Adipose tissue (tissue), 3 donors: ENCODE results near the gene LYRM7. TPM values are rescaled to one million over a fixed set of nuclear protein-coding genes. Genes with fewer than 3 reads are reported as not detected.

Experiments used
- H3K27ac ChIP-seq: one replicate; pipeline ENCODE4 v1.5.1; 2013; ENCODE audit warnings: low read depth, low read length
- WGBS, 3 donors: extraction: QIAGEN DNeasy Blood & Tissue Kit; methylation state at CpG; one replicate each; pipeline ENCODE4 v1.1.7; 2013; 5-methylcytosine and 5-hydroxymethylcytosine counted together
- polyA plus RNA-seq, 3 donors: library from polyadenylated mRNA; stranded (reverse); fragments of 200-250 nt; gene quantifications; one replicate each; pipeline ENCODE4 v1.2.3, GENCODE V29; 2013
- donor health status: healthy with polysubstance abuse.
- donor health status: Bipolar disorder and iron deficiency.
- donor health status: healthy.

Gene LYRM7
- polyA plus RNA-seq, 3 donors = 2.0 to 6.6 (median 4.6) TPM

DNA sequence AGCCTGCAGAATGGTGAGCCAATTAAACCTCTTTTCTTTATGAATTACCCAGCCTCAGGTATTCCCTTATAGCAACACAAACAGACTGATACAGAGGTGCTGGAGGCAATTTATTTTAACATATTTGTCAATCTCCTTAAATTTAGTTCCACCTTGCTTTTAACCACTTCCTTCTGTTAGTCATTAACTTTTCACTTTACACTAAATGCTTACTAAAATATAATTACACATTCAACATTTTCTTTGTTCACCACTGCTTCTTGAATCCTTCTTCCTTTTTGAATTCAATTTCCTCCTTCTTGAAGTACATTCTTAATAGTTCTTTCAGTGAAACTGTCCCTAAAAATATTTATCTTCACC is 39.4 kb downstream of the LYRM7 start:
- no peak overlapping the region for H3K27ac ChIP-seq

DNA sequence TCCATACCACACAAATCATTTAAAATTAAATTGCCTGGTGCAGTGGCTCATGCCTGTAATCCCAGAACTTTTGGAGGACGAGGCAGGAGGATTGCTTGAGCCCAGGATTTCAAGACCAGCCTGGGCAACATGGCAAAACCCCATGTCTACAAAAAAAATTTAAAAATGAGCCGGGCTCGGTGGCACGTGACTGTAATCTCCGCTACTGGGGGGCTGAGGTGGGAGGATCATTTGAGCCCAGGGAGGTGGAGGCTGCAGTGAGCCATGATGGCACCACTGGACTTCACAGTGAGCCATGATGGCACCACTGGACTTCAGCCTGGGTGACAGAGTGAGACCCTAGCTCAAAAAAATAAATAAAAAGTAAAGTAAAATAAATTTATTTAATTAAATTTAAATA is 40.9 kb downstream of the LYRM7 start:
- H3K27ac ChIP-seq = no peak overlapping the region
- 93 to 96% (median 94%) methylated on average over 5 of the region's 5 CpGs for WGBS, 3 donors

DNA sequence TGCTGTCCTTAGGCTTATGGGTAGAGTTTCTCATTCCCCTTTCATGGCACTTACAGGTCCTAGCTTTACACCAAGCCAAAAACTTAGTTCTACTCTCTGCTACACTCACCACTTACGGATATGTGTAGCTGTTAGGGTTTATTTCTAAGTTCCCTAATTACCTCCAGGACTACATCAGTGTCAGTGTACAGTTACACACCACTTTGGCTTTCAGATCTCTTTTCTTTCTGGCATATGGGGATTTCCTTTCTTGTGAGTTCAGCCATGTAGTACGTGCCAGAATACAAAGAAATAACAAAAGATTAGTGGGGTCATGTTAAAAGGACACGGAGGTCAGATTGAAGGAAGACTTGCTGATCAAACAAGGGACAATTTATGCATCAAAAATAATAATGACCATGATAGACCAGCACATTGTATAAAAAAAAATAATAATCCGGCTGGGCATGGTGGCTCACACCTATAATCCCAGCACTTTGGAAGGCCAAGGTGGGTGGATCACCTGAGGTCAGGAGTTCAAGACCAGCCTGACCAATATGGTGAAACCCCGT is 41.8 kb downstream of the LYRM7 start:
- WGBS, 3 donors = 64 to 82% (median 74%) methylated on average over 5 of the region's 5 CpGs
- no peak overlapping the region for H3K27ac ChIP-seq

DNA sequence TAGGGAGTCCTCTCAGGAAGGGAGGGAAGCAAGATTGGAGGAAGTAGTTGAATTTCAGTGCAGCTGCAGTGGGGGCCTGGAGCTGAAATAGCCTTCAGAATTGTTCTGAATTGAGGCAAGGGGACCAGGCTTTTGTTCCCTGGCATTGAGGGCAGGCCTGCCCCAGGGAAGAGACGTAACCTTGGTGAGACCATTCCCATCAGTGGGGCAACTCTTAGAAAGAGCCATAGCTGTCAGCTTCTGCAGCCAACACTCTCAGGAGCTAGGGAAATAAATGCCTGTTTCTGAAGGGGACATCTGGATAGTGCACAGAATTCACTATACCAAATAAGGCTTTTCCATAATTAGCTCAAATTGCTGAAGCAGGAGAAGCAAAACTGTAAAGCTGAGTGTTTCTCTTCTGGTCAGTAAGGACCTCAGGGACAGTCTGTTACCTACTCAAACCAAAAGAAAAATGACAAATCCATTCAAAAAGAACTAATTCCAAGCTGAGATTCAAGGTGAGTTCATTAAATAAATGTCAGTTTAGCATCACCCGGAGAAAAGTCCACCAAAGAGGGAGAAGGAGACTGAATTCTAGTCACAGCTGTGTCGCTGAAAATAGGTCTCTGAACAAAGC is 44.0 kb downstream of the LYRM7 start:
- WGBS, 3 donors = 61 to 72% (median 68%) methylated on average over 3 of the region's 3 CpGs
- H3K27ac ChIP-seq = no peak overlapping the region

DNA sequence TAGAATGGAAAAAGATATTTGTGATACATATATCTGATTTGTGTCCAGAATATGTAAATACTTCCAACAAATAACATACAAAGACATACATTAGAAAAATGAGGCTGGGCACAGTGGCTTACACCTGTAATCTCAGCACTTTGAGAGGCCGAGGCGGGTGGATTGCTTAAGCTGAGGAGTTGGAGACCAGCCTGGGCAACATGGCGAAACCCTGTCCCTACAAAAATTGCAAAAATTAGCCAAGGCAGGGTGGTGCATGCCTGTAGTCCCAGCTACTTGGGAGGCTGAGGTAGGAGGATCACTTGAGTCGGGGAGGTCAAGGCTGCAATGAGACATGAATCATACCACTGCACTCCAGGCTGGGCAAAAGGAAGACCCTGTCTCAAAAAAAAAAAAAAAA is 47.0 kb downstream of the LYRM7 start:
- 78 to 98% (median 89%) methylated on average over 4 of the region's 4 CpGs for WGBS, 3 donors
- H3K27ac ChIP-seq = no peak overlapping the region

DNA sequence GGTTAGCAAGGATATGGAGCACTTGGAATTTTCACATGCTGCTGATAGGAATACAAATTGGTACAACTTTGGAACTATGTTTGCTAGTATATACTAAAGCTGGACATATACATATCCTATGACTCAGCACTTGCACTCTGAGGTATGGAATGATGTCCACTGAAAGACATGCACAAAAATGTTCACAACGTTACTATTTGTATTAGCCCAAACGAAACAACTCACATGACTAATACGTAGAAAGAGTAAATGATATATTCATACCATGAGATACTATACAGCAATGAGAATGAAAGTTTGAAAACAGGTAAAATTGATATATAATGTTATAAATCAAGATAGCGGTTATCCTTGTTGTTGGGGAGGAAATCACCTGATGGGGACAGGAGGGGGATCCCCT is 47.6 kb downstream of the LYRM7 start:
- WGBS, 3 donors = 68 to 92% (median 86%) methylated on average over 4 of the region's 4 CpGs
- no peak overlapping the region for H3K27ac ChIP-seq

DNA sequence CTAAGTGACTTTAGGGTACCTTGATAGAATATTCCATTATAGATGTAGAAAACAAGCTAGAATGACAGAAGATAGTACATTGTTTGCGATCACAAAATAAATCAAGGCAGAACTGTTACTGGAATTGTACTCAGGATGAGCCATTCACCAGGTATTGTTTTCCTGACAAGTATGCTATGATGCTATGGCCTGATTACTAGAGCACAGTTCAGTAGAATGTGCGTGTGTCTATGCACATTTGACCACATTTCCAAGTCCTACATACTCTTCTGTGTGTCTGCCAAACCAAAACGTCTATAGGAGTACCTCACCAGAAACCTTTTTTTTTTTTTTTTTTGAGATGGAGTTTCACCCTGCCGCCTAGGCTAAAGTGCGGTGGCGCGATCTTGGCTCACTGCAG is 49.8 kb downstream of the LYRM7 start:
- no peak overlapping the region for H3K27ac ChIP-seq
- WGBS, 3 donors = 89 to 93% (median 92%) methylated on average over 7 of the region's 7 CpGs

DNA sequence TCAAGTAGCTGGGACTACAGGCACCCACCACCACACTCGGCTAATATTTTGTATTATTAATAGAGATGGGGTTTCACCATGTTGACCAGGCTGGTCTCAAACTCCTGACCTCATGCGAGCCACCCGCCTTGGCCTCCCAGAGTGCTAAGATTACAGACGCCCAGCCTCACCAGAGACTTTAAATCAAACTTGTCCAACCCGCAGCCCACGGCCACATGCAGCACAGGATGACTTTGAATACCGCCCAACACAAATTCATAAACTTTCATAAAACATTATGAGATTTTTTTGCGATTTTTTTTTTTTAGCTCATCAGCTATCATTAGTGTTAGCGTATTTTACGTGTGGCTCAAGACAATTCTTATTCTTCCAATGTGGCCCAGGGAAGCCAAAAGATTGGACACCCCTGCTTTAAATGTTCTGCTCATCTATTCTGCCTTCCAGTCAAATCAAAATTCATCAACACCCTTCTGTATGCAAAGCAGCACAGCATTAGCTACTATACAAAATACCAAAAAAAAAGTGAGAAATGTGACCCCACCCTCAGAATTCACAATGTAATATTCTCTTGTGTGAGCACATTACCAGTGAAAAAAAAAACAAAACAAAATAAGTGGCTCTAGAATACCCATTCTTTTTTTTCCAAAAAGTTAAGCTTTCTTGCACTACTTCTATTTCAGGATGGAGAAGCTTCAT is 50.4 kb downstream of the LYRM7 start:
- no peak overlapping the region for H3K27ac ChIP-seq
- WGBS, 3 donors = 85 to 95% (median 91%) methylated on average over 10 of the region's 10 CpGs

DNA sequence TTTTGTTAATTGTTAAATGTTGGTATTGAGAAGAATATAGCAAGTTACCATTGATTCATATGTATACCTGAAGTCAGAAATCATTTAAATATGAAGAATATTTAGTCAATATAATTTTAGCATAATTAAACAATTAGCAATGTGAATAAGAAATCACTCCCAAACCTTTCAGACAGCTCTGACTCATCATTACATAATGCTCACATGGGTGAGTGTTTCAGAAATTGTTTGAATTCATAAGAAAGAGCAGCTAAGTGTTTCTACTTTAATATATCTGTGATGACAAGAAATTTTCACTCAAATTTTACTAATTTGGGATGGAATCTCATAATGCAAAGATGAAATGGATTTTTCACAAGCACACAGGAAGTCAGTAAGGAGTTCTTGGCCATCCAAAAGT is 51.1 kb downstream of the LYRM7 start:
- H3K27ac ChIP-seq = no peak overlapping the region

DNA sequence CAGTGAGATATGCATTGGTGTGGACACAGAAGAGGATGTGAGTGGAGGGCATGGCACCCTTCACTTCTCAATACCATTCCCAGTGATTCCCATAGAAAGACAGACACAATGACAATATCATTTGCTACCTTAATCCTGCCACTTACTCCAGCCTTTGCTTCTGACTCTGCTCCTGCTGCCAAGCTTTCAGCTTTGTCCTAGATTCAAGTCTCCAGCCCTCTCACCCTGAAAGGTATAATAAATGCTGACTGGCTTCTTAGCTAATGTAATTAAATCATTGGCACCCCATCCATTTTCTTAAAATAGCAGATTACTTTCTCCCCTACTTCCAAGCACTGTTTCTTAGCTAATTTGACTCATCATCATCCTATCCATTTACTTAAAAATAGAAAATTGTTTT is 52.0 kb downstream of the LYRM7 start:
- no peak overlapping the region for H3K27ac ChIP-seq

DNA sequence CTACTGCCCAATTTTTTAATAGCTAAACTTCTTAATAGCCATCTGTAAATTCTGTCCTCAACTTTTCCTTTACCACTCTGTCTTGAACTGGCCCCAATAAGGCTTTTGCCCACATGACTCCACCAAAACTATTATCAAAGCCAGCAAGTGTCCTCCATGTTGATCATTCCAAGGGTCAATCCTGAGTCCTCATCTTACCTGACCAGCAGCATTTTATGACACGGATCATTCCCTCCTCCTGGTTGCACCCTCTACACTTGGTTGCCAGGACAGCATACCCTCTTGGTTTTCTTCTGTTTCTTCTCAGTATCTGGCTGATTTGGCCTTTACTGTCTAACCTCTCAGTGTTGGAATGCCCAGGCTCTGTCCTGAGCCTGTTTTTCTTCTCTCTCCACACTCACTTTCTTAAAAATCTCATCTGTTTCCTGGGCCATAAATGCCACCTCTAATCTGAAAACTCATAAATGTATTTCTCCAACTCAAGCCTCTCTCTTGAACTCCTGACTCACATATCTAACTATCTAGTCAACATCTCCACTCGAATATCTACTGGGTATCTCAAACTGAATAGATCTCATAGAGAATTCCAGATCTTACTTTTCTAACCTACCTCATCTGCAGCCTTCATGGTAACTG is 53.1 kb downstream of the LYRM7 start:
- no peak overlapping the region for H3K27ac ChIP-seq
- WGBS, 3 donors = 83 to 90% (median 88%) methylated on average over 2 of the region's 2 CpGs

DNA sequence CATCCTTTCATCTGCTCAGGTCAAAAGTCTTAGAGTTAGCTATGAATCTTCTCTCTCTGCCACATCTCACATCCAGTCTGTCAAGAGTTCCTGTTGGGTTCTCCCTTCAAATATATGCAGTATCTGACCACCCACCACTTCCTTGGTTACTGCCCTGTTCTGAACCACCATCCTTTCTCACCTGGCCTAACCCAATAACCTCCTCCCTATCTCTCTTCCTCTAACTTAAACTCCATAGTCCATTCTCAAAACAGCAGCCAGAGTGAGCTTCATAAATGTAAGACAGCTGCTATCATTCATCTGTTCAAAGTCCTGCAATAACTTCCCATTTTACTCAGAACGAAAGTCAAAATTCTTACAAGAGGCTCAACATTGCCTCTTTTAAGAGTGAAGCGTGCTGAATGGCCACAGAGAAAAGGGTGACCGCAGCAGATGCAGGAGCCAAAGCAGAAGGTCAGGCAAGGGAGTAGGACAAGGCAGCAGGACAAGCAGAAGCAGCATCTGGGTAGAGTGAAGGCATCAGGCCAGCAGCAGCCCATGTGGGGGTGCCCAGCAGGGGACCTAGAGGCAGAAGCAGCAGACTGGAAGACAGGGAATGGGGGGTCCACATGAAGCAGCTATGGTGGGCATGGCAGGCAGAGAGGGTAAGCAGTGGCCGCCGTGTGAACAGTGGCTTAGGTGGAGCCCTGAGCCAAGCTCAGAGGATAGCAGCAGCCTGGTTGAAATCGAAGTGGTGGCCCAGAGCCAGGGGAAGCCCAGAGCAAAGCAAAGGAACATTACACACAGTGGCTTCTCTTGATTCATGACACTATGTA is 53.9 kb downstream of the LYRM7 start:
- WGBS, 3 donors = 61 to 82% (median 69%) methylated on average over 6 of the region's 6 CpGs
- no peak overlapping the region for H3K27ac ChIP-seq

DNA sequence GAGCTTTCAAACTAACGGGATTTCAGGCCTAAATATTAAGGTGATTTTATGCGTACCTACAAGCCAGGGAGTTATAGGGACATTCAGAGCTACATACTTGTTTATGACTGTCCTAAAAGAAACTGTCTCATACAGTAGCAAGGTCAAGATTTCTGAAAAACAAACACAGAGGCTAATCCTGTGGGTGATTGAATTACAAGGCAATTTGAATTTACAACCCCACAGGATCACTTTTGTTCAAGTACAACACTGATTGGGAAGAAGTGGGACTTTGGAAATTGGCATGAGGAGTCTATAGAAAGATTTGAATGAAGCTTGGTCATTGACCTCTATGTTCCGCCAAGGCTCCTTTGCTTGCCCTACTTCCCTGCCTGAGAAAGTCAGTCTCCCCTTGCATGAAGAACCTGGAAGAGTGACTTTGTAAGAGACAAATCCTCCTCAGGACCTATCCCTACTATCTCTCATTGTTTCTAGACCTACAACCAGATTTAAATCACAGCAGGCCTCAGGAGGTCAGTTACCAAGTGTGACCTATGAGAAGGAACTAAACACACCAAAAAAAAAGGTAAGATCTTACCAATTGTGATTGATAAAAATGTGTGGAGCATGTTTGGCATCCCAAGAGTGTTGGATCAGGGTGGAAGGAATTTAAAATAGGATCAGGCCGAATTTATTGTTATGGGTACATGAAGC is 54.7 kb downstream of the LYRM7 start:
- WGBS, 3 donors = 76 to 97% (median 91%) methylated on average over 4 of the region's 4 CpGs
- no peak overlapping the region for H3K27ac ChIP-seq

DNA sequence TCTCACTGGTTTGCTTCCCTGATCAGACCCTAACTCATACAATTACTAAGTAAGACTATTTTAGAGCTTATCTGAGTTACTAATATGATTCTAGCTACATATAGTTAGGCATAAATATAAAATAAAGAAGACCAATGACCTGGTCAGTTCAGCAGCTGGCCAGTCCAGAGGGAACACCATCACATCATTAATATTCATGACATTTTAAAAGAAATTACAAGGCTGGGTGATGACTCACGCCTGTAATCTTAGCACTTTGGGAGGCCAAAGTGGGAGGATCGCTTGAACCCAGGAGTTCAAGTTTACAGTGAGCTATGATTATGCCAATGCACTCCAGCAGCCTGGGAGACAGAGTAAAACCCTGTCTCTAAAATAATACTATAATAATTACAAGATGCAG is 56.2 kb downstream of the LYRM7 start:
- WGBS, 3 donors = 81 to 85% (median 82%) methylated on average over 2 of the region's 2 CpGs
- no peak overlapping the region for H3K27ac ChIP-seq

DNA sequence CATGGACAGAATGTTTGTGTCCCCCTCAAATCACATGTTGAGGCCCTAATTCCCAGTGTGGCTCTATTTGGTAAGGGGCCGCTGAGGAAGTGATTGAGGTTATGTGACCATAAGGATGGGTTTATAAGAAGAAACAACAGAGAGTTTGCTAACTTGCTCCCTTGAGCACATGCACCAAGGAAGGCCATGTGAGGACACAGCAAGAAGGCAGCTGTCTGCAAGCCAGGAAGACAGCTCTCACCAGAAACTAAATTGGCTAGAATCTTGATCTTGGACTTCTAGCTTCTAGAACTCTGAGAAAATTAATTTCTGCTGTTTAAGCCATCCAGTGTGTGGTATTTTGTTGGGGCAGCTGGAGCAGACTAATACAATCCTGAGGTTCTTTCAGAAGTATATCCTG is 57.9 kb downstream of the LYRM7 start:
- H3K27ac ChIP-seq = no peak overlapping the region
- 63 to 79% (median 69%) methylated on average over 1 of the region's 1 CpG for WGBS, 3 donors

DNA sequence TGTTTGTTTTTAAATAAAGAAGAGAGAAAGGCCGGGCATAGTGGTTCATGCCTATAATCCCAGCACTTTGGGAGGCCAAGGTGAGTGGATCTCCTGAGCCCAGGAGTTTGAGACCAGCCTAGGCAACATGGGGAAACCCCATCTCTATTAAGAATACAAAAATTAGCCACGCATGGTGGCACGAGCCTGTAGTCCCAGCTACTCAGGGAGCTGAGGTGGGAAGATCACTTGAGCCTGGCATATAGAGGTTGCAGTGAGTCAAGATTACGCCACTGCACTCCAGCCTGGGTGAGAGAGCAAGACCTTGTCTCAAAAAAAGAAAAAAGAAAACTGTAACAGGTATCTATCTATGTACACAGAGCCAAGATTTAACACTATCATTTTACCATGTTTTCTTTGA is 58.9 kb downstream of the LYRM7 start:
- H3K27ac ChIP-seq = no peak overlapping the region
- WGBS, 3 donors = 90% methylated on average over 4 of the region's 4 CpGs

DNA sequence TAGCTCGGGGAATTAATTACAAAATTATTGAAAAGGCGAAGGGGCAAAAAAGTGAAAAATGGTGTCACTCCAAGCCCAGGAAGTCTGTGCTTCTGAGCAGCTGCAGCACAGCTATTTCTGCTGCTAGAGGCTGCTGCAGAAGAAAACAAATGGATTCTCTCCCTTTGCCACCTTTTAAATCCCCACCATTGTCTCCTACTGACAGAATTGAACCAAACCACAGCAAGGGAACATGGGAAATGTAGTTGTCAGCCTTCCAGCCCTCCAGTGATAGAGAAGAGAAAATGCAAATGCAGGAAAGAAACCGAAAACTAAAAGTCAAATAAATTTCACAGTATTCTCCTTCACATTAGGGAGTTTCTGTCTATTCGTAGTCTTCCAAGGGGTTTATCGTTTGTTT is 59.7 kb downstream of the LYRM7 start:
- WGBS, 3 donors = 76 to 84% (median 84%) methylated on average over 5 of the region's 5 CpGs
- H3K27ac ChIP-seq = no peak overlapping the region

DNA sequence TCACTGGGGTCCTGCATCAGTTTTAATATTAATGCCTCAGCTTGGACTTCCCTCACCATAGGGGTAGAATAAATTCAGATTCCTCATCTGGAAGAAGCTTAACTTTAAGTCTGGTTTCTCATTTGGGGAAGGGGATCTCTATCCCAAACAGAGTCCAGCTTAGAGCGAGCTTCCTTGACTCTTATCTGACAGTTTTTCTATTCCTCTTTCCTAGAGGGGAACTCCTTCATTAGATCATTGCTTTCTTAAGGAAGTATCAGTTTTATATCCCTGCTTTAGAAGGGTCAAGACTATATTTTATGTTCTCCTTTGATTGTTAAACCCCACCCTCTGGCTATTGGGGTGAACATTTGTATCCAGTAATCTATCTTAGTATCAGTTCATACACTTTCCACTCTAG is 68.9 kb downstream of the LYRM7 start:
- no peak overlapping the region for H3K27ac ChIP-seq
- 65 to 88% (median 73%) methylated on average over 1 of the region's 1 CpG for WGBS, 3 donors
